Hepatocyte (in vitro differentiated cells): Measurements from ENCODE around the gene OCIAD1.

Experiments used
- CTCF ChIP-seq: fragments of 200-600 bp; sonication (generic); IDR thresholded peaks from 2 replicates; pipeline ENCODE4 v1.5.1; 2016; ENCODE audit warnings: antibody characterized with exemption, mild to moderate bottlenecking; ENCODE audit not compliant: poor library complexity
- EZH2 ChIP-seq: fragments of 200-600 bp; sonication (generic); IDR thresholded peaks from 2 replicates; pipeline ENCODE4 v1.6.1; 2016; ENCODE audit warnings: antibody characterized with exemption, mild to moderate bottlenecking, borderline replicate concordance

GRCh38 chr4:48899432-48899749 lies 68.5 kb downstream of the OCIAD1 start:
- TF ChIP-seq CTCF = no peak
- TF ChIP-seq EZH2 = no peak
